Neuronal stem cell (in vitro differentiated cells): ENCODE results near the gene HDAC2.

Source experiments
- DNase-seq: peaks from one replicate; pipeline ENCODE4 v3.0.0-alpha.2; 2013; ENCODE audit warnings: low spot score
- H2AFZ ChIP-seq: one replicate; pipeline ENCODE4 v1.6.1; 2013; ENCODE audit warnings: mild to moderate bottlenecking, low read length, inconsistent platforms
- H2AK5ac ChIP-seq: 2 replicates; pipeline ENCODE4 v1.6.1; 2013; ENCODE audit warnings: low read depth, mild to moderate bottlenecking, inconsistent platforms, low read length, moderate library complexity, mixed read lengths
- H2BK120ac ChIP-seq: 2 replicates; pipeline ENCODE4 v1.6.1; 2013; ENCODE audit warnings: low read depth, mild to moderate bottlenecking, inconsistent platforms, low read length, moderate library complexity, mixed read lengths
- H2BK12ac ChIP-seq: one replicate; pipeline ENCODE4 v1.6.1; 2013; ENCODE audit warnings: low read length, inconsistent platforms
- H2BK15ac ChIP-seq: 2 replicates; pipeline ENCODE4 v1.6.1; 2013; ENCODE audit warnings: mild to moderate bottlenecking, low read length, inconsistent platforms, mixed read lengths
- H2BK5ac ChIP-seq: one replicate; pipeline ENCODE4 v1.6.1; 2013; ENCODE audit warnings: inconsistent platforms, mild to moderate bottlenecking, low read length, moderate library complexity
- H3K14ac ChIP-seq: one replicate; pipeline ENCODE4 v1.6.1; 2013; ENCODE audit warnings: low read length, inconsistent platforms
- H3K18ac ChIP-seq: 2 replicates; pipeline ENCODE4 v1.6.1; 2013; ENCODE audit warnings: low read length, inconsistent platforms
- H3K23ac ChIP-seq: 2 replicates; pipeline ENCODE4 v1.6.1; 2013; ENCODE audit warnings: low read depth, mild to moderate bottlenecking, mixed read lengths, low read length, inconsistent platforms; ENCODE audit not compliant: poor library complexity
- H3K27ac ChIP-seq: replicated peaks from 3 replicates; pipeline ENCODE4 v1.5.1; 2013; ENCODE audit warnings: low read length, inconsistent platforms
- H3K27me3 ChIP-seq, 3 experiments: 2 replicates each; pipeline ENCODE4 v1.6.1; 2013; ENCODE audit warnings: low read length in 3 of 3, mild to moderate bottlenecking in 2 of 3, inconsistent platforms in 1 of 3, low read depth in 1 of 3, mixed read lengths in 1 of 3, moderate library complexity in 1 of 3; ENCODE audit not compliant: control insufficient read depth in 3 of 3, insufficient read depth in 3 of 3
- H3K36me3 ChIP-seq, 2 donors: replicated peaks in 1 of 2; 2 replicates each; pipeline ENCODE4 v1.6.1; 2013; ENCODE audit warnings: low read length in 2 of 2; ENCODE audit not compliant: control insufficient read depth in 2 of 2, insufficient read depth in 2 of 2
- H3K4ac ChIP-seq: 2 replicates; pipeline ENCODE4 v1.6.1; 2013; ENCODE audit warnings: inconsistent platforms, mild to moderate bottlenecking, low read length, moderate library complexity
- H3K4me1 ChIP-seq, 2 donors: 1 replicate in 1 of 2; 2 replicates in 1 of 2; pipeline ENCODE4 v1.6.1; 2013; ENCODE audit warnings: low read length in 2 of 2, low read depth in 1 of 2; ENCODE audit not compliant: control insufficient read depth in 2 of 2, insufficient read depth in 1 of 2
- H3K4me2 ChIP-seq: one replicate; pipeline ENCODE4 v1.6.1; 2013; ENCODE audit warnings: mild to moderate bottlenecking, low read length, inconsistent platforms; ENCODE audit not compliant: insufficient read depth, poor library complexity, severe bottlenecking
- H3K4me3 ChIP-seq, 2 donors: 2 replicates each; pipeline ENCODE4 v1.5.1; 2013; ENCODE audit warnings: low read length in 2 of 2, mild to moderate bottlenecking in 2 of 2, inconsistent platforms in 1 of 2, moderate library complexity in 1 of 2
- H3K79me1 ChIP-seq: one replicate; pipeline ENCODE4 v1.6.1; 2013; ENCODE audit warnings: low read depth, mild to moderate bottlenecking, inconsistent platforms, low read length, moderate library complexity
- H3K9ac ChIP-seq: one replicate; pipeline ENCODE4 v1.6.1; 2013; ENCODE audit warnings: mild to moderate bottlenecking, low read depth, low read length, inconsistent platforms; ENCODE audit not compliant: poor library complexity
- H3K9me3 ChIP-seq, 2 donors: replicated peaks in 1 of 2; 2 replicates each; pipeline versions ENCODE3 to v1.6.1; 2013; ENCODE audit warnings: low read length in 2 of 2, mild to moderate bottlenecking in 2 of 2, inconsistent platforms in 1 of 2, low read depth in 1 of 2, mixed read lengths in 1 of 2, moderate library complexity in 1 of 2; ENCODE audit not compliant: control insufficient read depth in 2 of 2, insufficient read depth in 1 of 2
- H4K8ac ChIP-seq: one replicate; pipeline ENCODE4 v1.6.1; 2013; ENCODE audit warnings: low read depth, mild to moderate bottlenecking, inconsistent platforms, low read length, moderate library complexity
- H4K91ac ChIP-seq: one replicate; pipeline ENCODE4 v1.6.1; 2013; ENCODE audit warnings: low read length, low read depth, mild to moderate bottlenecking, inconsistent platforms; ENCODE audit not compliant: poor library complexity
- WGBS, 2 donors: extraction: QIAGEN DNeasy Blood & Tissue Kit; methylation state at CpG; one replicate each; pipeline ENCODE4 v1.1.7; 2013; ENCODE audit warnings: missing lambda C conversion rate in 2 of 2, mixed read lengths in 1 of 2; ENCODE audit not compliant: insufficient read length in 2 of 2, insufficient replicate concordance in 1 of 2; ENCODE audit errors: extremely low coverage in 2 of 2; 5-methylcytosine and 5-hydroxymethylcytosine counted together

HDAC2 gene

GRCh38 chr6:113979937-113980336, 9.0 kb upstream of the HDAC2 start:
- Histone ChIP-seq H2BK5ac (no peak overlapping the region), H3K4me2 (no peak overlapping the region), H3K79me1 (no peaks in the 10 kb centered on the region), H4K8ac (no peak overlapping the region), H3K9ac (no peak overlapping the region), H3K14ac (no peak overlapping the region), H2BK15ac (no peak overlapping the region), H3K23ac (no peak overlapping the region), H2BK120ac (no peak overlapping the region), H3K9me3 (no peaks in the 10 kb centered on the region), H2BK12ac (no peak overlapping the region), H4K91ac (no peak overlapping the region), H3K4me1 (no peaks in the 10 kb centered on the region), H3K27ac (no peak overlapping the region), H2AK5ac (no peak overlapping the region), H3K4ac (no peak overlapping the region), H3K27me3 (no peaks in the 10 kb centered on the region), H3K4me3 (no peak overlapping the region), H3K36me3 (no peaks in the 10 kb centered on the region), H3K18ac (no peak overlapping the region), H2AFZ (no peak overlapping the region)
- no CpG with 5 or more reads among the region's 1 CpG for WGBS, 2 donors
- DNase-seq: no peak

- Histone ChIP-seq H3K27me3 (no peaks in the 10 kb centered on the region), H4K91ac (no peak overlapping the region), H3K18ac (no peak overlapping the region), H2BK12ac (no peak overlapping the region), H3K9me3 (no peaks in the 10 kb centered on the region), H2BK120ac (no peak overlapping the region), H3K23ac (no peak overlapping the region), H3K14ac (no peak overlapping the region), H3K4me3 (no peak overlapping the region), H4K8ac (no peak overlapping the region), H3K79me1 (no peaks in the 10 kb centered on the region), H3K4ac (no peak overlapping the region), H3K36me3 (no peaks in the 10 kb centered on the region), H2AFZ (no peak overlapping the region), H2BK15ac (no peak overlapping the region), H2BK5ac (no peak overlapping the region), H3K9ac (no peak overlapping the region), H3K4me2 (no peak overlapping the region), H3K4me1 (no peaks in the 10 kb centered on the region), H3K27ac (no peak overlapping the region), H2AK5ac (no peak overlapping the region)
- DNase-seq: no peak
- WGBS, 2 donors: no CpG with 5 or more reads among the region's 3 CpGs
Measured at GRCh38 chr6:113978084-113978675, 7.2 kb upstream of the HDAC2 start.

GRCh38 chr6:113976806-113977205, 5.9 kb upstream of the HDAC2 start:
- Histone ChIP-seq H3K14ac (no peak overlapping the region), H2BK5ac (no peak overlapping the region)

GRCh38 chr6:113971741-113972140, 793 bp upstream of the HDAC2 start:
- Histone ChIP-seq H3K4ac (no peak overlapping the region), H3K9me3 (peaks cover 0 to 7% of the 10 kb centered on the region in 2 donors), H2BK5ac (no peak overlapping the region), H3K36me3 (peaks cover 0 to 18% of the 10 kb centered on the region in 2 donors), H3K4me1 (peaks cover 3 to 4% of the 10 kb centered on the region in 2 donors), H3K14ac (no peak overlapping the region), H3K23ac (no peak overlapping the region), H4K8ac (no peak overlapping the region), H2AFZ (peak overlapping the region; percentile 95), H3K4me3 (peak overlapping the region in 1 of 2 donors; percentile 68), H3K27ac (no peak overlapping the region), H2AK5ac (no peak overlapping the region), H2BK120ac (no peak overlapping the region), H3K79me1 (peaks cover 4% of the 10 kb centered on the region), H3K4me2 (no peak overlapping the region), H3K18ac (no peak overlapping the region), H3K27me3 (no peaks in the 10 kb centered on the region), H2BK12ac (no peak overlapping the region), H4K91ac (no peak overlapping the region), H2BK15ac (no peak overlapping the region), H3K9ac (no peak overlapping the region)
- no CpG with 5 or more reads among the region's 2 CpGs for WGBS, 2 donors
- DNase-seq: no peak

More at GRCh38 chr6:113976806-113977205, 5.9 kb upstream of the HDAC2 start:
- Histone ChIP-seq H3K27me3 (no peaks in the 10 kb centered on the region), H3K4ac (no peak overlapping the region), H3K27ac (no peak overlapping the region), H2AFZ (no peak overlapping the region), H2BK15ac (no peak overlapping the region), H3K23ac (no peak overlapping the region), H3K9ac (no peak overlapping the region), H3K36me3 (no peaks in the 10 kb centered on the region), H3K18ac (no peak overlapping the region), H4K8ac (no peak overlapping the region), H3K4me3 (no peak overlapping the region), H4K91ac (no peak overlapping the region), H2AK5ac (no peak overlapping the region), H3K9me3 (peaks cover 0 to 2% of the 10 kb centered on the region in 2 donors), H3K4me2 (no peak overlapping the region), H2BK12ac (no peak overlapping the region), H3K4me1 (no peaks in the 10 kb centered on the region), H2BK120ac (no peak overlapping the region), H3K79me1 (no peaks in the 10 kb centered on the region)
- no peak for DNase-seq
- WGBS, 2 donors: no CpG with 5 or more reads among the region's 2 CpGs
